Lung (tissue), 12 donors: ENCODE measurements around the gene STAB1. TPM values are rescaled to one million over a fixed set of nuclear protein-coding genes. Genes with fewer than 3 reads are reported as not detected.

Experiments
- ATAC-seq: fragments of 200-7000 bp; cut with Tn5 transposase; one replicate; pipeline ENCODE4 v1.9.1; 2020; ENCODE audit warnings: moderate number of reproducible peaks; ENCODE audit not compliant: insufficient read depth, low FRiP score
- DNase-seq, 3 donors: peaks; one replicate each; pipeline ENCODE4 v3.0.0-alpha.2; 2013 to 2017
- H3K27ac ChIP-seq, 2 donors: one replicate each; pipeline ENCODE4 v1.5.1; 2013; ENCODE audit warnings: mild to moderate bottlenecking in 2 of 2, moderate library complexity in 2 of 2, control low read depth in 1 of 2, inconsistent platforms in 1 of 2, low read depth in 1 of 2, low read length in 1 of 2
- H3K27me3 ChIP-seq, 3 donors: one replicate each; pipeline ENCODE4 v1.5.1; 2013; ENCODE audit warnings: low read length in 2 of 3; ENCODE audit not compliant: control insufficient read depth in 3 of 3, insufficient read depth in 3 of 3
- H3K36me3 ChIP-seq, 4 donors: one replicate each; pipeline ENCODE4 v1.5.1; 2013; ENCODE audit warnings: low read length in 4 of 4, mild to moderate bottlenecking in 1 of 4, moderate library complexity in 1 of 4; ENCODE audit not compliant: control insufficient read depth in 4 of 4, insufficient read depth in 4 of 4
- H3K4me1 ChIP-seq, 5 donors: one replicate each; pipeline ENCODE4 v1.5.1; 2013; ENCODE audit warnings: low read length in 5 of 5, mild to moderate bottlenecking in 2 of 5, moderate library complexity in 1 of 5; ENCODE audit not compliant: control insufficient read depth in 5 of 5, insufficient read depth in 5 of 5
- H3K4me3 ChIP-seq: one replicate; pipeline ENCODE4 v1.5.1; 2013; ENCODE audit warnings: mild to moderate bottlenecking, control low read depth, moderate library complexity
- H3K9ac ChIP-seq, 2 donors: one replicate each; pipeline ENCODE4 v1.5.1; 2013; ENCODE audit warnings: low read length in 2 of 2, control low read depth in 1 of 2; ENCODE audit not compliant: insufficient read depth in 1 of 2
- H3K9me3 ChIP-seq, 4 donors: one replicate each; pipeline ENCODE4 v1.5.1; 2013; ENCODE audit warnings: low read length in 3 of 4, mild to moderate bottlenecking in 1 of 4, moderate library complexity in 1 of 4; ENCODE audit not compliant: control insufficient read depth in 4 of 4, insufficient read depth in 3 of 4
- WGBS, 2 donors: extraction: QIAGEN DNeasy Blood & Tissue Kit; methylation state at CpG; one replicate each; pipeline ENCODE4 v1.1.7; 2013; 5-methylcytosine and 5-hydroxymethylcytosine counted together
- polyA plus RNA-seq, 2 donors: library from polyadenylated mRNA; stranded (reverse); fragments of 200-250 nt; gene quantifications; one replicate each; pipeline ENCODE4 v1.2.1, GENCODE V29; 2013
- total RNA-seq, 2 donors: library from RNA; depleted of rRNA in 1 of 2; stranded (reverse); fragments of >200 nt in 1 of 2; gene quantifications; one replicate each; pipeline ENCODE4 v1.2.1, GENCODE V29; 2014 to 2021
- TF ChIP-seq, protein P1 (sequence below): IDR thresholded peaks from 2 replicates; pipeline ENCODE4 v1.5.1; 2012; ENCODE audit warnings: mild to moderate bottlenecking; ENCODE audit errors: control extremely low read depth, extremely low read depth
- donor health status: control.
- donor health status: control.
- donor health status: Bipolar disorder and iron deficiency.
- donor health status: healthy.
- donor health status: DM: yes; HTN: yes; CAD: no.

STAB1 gene
- total and polyA plus RNA-seq, 4 donors, result 53.1 to 220 (median 193) TPM

DNA sequence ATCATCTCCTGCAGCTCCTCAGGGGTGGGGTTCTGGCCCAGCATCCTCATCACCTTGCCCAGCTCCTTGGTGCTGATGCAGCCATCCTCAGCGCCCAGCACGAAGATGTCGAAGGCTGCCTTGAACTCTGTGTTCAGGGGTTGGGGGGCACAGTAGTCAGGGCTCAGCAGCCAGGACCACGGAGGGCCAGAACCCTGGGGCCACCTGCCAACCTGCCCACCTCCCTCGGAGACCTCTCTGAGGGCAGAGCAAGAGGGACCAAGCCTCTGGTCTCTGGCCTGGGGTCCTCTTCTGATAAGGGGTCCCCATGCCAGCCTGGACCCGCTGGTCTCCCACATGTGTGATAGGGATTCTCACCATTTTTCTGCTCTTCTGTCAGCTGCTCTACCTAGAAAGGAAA is 43.0 kb upstream of the STAB1 start:
- H3K27me3 ChIP-seq, result no peaks in the 10 kb centered on the region
- H3K9me3 ChIP-seq, result no peaks in the 10 kb centered on the region
- 92 to 94% methylated on average over 6 of the region's 6 CpGs for WGBS, 2 donors
- ATAC-seq, result no peak
- DNase-seq, result no peak
- TF ChIP-seq, protein P1, sequence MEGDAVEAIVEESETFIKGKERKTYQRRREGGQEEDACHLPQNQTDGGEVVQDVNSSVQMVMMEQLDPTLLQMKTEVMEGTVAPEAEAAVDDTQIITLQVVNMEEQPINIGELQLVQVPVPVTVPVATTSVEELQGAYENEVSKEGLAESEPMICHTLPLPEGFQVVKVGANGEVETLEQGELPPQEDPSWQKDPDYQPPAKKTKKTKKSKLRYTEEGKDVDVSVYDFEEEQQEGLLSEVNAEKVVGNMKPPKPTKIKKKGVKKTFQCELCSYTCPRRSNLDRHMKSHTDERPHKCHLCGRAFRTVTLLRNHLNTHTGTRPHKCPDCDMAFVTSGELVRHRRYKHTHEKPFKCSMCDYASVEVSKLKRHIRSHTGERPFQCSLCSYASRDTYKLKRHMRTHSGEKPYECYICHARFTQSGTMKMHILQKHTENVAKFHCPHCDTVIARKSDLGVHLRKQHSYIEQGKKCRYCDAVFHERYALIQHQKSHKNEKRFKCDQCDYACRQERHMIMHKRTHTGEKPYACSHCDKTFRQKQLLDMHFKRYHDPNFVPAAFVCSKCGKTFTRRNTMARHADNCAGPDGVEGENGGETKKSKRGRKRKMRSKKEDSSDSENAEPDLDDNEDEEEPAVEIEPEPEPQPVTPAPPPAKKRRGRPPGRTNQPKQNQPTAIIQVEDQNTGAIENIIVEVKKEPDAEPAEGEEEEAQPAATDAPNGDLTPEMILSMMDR, result no peak
- peaks cover 0 to 33% (median 16%) of the 10 kb centered on the region in 5 donors for H3K4me1 ChIP-seq
- no peak overlapping the region for H3K4me3 ChIP-seq
- H3K36me3 ChIP-seq, result no peaks in the 10 kb centered on the region
- peak overlapping the region in 1 of 2 donors; percentile 85 for H3K27ac ChIP-seq
- no peak overlapping the region for H3K9ac ChIP-seq

DNA sequence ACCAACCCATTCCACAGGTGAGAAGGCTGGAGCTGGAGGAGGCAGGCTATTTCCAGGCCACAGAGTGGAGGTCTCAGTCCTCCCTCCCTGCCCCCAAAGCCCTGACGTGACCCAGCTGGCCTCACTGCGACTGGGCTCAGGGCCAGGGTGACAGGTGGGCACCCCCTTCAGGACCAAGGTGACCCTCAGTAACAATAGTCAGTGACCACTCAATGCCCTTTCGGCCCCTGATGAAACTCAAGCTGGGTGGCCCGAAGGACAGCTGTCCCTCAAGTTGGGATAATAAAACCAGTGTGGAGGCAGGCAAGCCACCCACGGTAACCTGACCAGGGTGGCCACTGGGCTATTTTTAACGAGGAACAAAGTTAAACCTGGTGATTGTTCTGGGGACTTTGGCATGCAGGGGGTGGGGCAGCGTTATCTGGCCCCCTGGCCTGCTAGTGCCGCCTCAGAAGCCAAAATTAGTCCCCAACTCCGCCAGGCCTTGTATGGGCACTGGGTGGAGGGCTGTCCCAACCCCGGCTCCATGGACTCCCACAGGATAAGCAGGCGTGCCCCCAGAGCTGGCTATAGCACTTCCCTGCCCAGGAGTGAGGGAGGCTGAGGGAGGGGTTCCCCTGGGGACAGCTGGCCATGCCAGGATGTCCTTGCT is 42.4 kb upstream of the STAB1 start:
- Histone ChIP-seq H3K4me3 (no peak overlapping the region), H3K4me1 (peaks cover 0 to 38% (median 19%) of the 10 kb centered on the region in 5 donors), H3K9me3 (no peaks in the 10 kb centered on the region), H3K36me3 (peaks cover under 1 to 2% (median 2%) of the 10 kb centered on the region in 4 donors), H3K27ac (peak overlapping the region in 1 of 2 donors; percentile 95), H3K9ac (no peak overlapping the region), H3K27me3 (no peaks in the 10 kb centered on the region)
- WGBS, 2 donors, result 75 to 84% methylated on average over 11 of the region's 11 CpGs
- ATAC-seq (no peak), DNase-seq (no peak)
- TF ChIP-seq, protein P1, result no peak

DNA sequence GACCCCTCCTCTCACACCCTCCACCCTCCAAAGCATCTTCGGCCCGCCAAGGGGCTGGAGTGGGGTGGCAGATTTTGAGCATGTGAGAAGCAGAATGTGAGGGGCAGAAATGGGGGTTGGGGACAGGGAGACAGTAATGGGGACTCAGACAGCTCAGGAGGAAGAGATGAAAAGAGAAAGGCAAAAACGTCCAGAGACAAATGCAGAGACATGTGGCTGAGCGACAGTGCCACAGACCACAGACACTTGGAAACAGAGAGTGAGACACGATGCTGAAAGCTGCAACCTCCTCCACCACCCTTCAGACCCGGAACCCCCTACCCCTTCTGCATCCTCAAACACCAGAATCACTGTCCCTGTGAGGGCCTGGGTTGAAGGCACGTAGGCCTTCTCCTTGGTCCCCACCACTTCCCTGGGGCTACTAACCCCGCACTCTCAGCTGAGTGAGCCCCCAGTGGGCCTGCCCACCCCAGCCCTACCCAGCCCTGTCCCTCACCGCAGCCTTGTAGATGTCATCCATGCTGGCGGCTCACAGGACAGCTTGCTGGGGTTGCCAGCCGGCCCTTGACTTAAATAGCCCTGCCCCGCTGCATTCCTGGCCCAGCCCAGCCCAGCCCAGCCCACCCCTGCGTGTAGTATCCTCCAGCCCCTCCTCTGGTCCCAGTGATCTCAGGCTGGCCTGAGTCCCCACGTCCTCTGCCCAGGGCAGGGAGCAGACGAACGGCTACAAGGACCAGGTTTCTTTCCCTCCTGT is 41.5 kb upstream of the STAB1 start, which contains the start of gene TNNC1:
Gene TNNC1, minus strand, starts transcription at position 546 of the 754 bp plus-strand sequence. Its CDS starts 26 bp downstream, at position 520.
- peak within 1 kb of the TSS; percentile 92 to 95 for H3K27ac ChIP-seq
- ATAC-seq, result peak; percentile 25

More for the DNA sequence above, 41.5 kb upstream of the STAB1 start, which contains the start of gene TNNC1:
- no peaks in the 10 kb centered on the region for H3K27me3 ChIP-seq
- peaks cover 0 to 39% (median 19%) of the 10 kb centered on the region in 5 donors for H3K4me1 ChIP-seq
- H3K9me3 ChIP-seq, result no peaks in the 10 kb centered on the region
- WGBS, 2 donors, result 61 to 71% methylated on average over 16 of the region's 16 CpGs
- peak within 1 kb of the TSS in 1 of 2 donors; percentile 74 for H3K9ac ChIP-seq
- H3K4me3 ChIP-seq, result no peak within 1 kb of the TSS
- peaks cover 5 to 11% (median 6%) of the 10 kb centered on the region in 4 donors for H3K36me3 ChIP-seq
- TF ChIP-seq, protein P1, result no peak
- DNase-seq, result peak; percentile 30 to 58 (median 48)
